Gastrocnemius medialis (tissue), 4 donors: ENCODE data around the gene LAMA3. TPM values are rescaled to one million over a fixed set of nuclear protein-coding genes. Genes with fewer than 3 reads are reported as not detected.

Experiments used
- ATAC-seq, 2 donors: fragments of 150-250 bp; one replicate each; pipeline ENCODE4 v1.9.1; 2016
- DNase-seq, 2 donors: peaks; one replicate each; pipeline ENCODE4 v3.0.0-alpha.2; 2019
- H3K27ac ChIP-seq, 4 donors: fragments of 200-600 bp; sonication (generic); 1 replicate in 1 of 4; 2 replicates in 3 of 4; pipeline ENCODE4 v1.5.1; 2016 to 2018; ENCODE audit warnings: mild to moderate bottlenecking in 2 of 4, moderate library complexity in 1 of 4
- H3K27me3 ChIP-seq, 3 donors: fragments of 200-600 bp; sonication (generic) in 2 of 3; 1 replicate in 1 of 3; 2 replicates in 2 of 3; pipeline versions ENCODE4 v1.5.1 to v1.6.0; 2016 to 2019; ENCODE audit warnings: mild to moderate bottlenecking in 1 of 3, moderate library complexity in 1 of 3
- H3K36me3 ChIP-seq, 2 donors: fragments of 200-600 bp; sonication (generic) in 1 of 2; one replicate each; pipeline ENCODE4 v1.5.1; 2017 to 2018
- H3K4me1 ChIP-seq, 2 donors: fragments of 200-600 bp; sonication (generic) in 1 of 2; one replicate each; pipeline ENCODE4 v1.5.1; 2016 to 2017; ENCODE audit warnings: mild to moderate bottlenecking in 2 of 2
- H3K4me3 ChIP-seq, 4 donors: fragments of 200-600 bp; sonication (generic) in 3 of 4; 1 replicate in 1 of 4; 2 replicates in 3 of 4; pipeline ENCODE4 v1.5.1; 2016 to 2019; ENCODE audit warnings: mild to moderate bottlenecking in 2 of 4
- H3K9me3 ChIP-seq, 3 donors: fragments of 200-600 bp; sonication (generic) in 2 of 3; 1 replicate in 1 of 3; 2 replicates in 2 of 3; pipeline ENCODE4 v1.5.1; 2016 to 2019
- POLR2A ChIP-seq, 2 donors: fragments of 450-650 bp; IDR thresholded peaks; one replicate each; pipeline ENCODE4 v1.6.1; 2017; ENCODE audit warnings: antibody characterized with exemption in 2 of 2, mild to moderate bottlenecking in 2 of 2, moderate library complexity in 2 of 2
- in situ Hi-C, 4 donors: fragments of 200-750 bp; cut with MboI; loops; one replicate each; pipeline versions ENCODE4 v1.15.0 to v1.8.0; 2017; ENCODE audit warnings: low sequenced_read_pairs in 4 of 4
- intact Hi-C: fragments of 100-400 bp; cut with DNase I; formaldehyde crosslinking; loops from one replicate; pipeline ENCODE4 v1.15.1; 2023; ENCODE audit warnings: low total_unique reads
- total RNA-seq, 4 donors: library from RNA; depleted of rRNA; stranded (reverse); fragments of >200 nt; gene quantifications; one replicate each; pipeline versions ENCODE4 v1.1.0 to v1.2.3, GENCODE V29; 2016
- TF ChIP-seq, protein P1 (sequence below), 5 experiments: fragments of 450-650 bp in 3 of 5; fragments of 200-600 bp in 2 of 5; sonication (generic) in 2 of 5; IDR thresholded peaks in 4 of 5; conservative IDR thresholded peaks in 1 of 5; 1 replicate in 4 of 5; 2 replicates in 1 of 5; pipeline ENCODE4 v1.5.1; 2016 to 2019; ENCODE audit warnings: antibody characterized with exemption in 5 of 5, mild to moderate bottlenecking in 3 of 5, moderate library complexity in 3 of 5

LAMA3 gene
- total RNA-seq, 4 donors from 2014 or later, result 1.1 to 5.3 (median 2.1) TPM

DNA sequence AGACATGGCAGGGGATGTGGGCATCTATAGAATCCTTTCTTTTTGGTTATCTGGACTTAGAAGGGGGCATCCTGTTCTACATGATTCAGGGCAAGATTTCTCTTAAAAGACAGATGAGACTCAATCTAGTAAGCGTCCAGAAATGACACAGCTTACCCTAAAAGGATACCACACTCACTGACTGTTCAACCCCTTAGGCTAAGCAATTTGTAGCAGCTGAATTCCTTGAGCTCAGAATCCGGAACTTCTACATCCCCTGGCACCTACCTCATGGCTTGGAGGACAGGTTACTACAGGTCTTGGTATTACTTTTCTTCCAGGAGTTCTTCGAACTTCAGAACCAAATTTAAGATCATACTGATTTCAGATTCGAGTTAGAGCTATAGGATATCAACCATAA is 138.4 kb downstream of the LAMA3 start:
- no peak for ATAC-seq
- Histone ChIP-seq H3K4me3 (no peak overlapping the region), H3K36me3 (no peaks in the 10 kb centered on the region), H3K4me1 (peaks cover 22 to 28% of the 10 kb centered on the region in 2 donors), H3K9me3 (no peaks in the 10 kb centered on the region), H3K27ac (peak overlapping the region in 1 of 4 donors; percentile 74), H3K27me3 (no peaks in the 10 kb centered on the region)
- no peak for DNase-seq
- TF ChIP-seq, protein P1, sequence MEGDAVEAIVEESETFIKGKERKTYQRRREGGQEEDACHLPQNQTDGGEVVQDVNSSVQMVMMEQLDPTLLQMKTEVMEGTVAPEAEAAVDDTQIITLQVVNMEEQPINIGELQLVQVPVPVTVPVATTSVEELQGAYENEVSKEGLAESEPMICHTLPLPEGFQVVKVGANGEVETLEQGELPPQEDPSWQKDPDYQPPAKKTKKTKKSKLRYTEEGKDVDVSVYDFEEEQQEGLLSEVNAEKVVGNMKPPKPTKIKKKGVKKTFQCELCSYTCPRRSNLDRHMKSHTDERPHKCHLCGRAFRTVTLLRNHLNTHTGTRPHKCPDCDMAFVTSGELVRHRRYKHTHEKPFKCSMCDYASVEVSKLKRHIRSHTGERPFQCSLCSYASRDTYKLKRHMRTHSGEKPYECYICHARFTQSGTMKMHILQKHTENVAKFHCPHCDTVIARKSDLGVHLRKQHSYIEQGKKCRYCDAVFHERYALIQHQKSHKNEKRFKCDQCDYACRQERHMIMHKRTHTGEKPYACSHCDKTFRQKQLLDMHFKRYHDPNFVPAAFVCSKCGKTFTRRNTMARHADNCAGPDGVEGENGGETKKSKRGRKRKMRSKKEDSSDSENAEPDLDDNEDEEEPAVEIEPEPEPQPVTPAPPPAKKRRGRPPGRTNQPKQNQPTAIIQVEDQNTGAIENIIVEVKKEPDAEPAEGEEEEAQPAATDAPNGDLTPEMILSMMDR (IDR thresholded peaks at IDR 0.05 in 4 of 5, conservative IDR thresholded peaks at IDR 0.05 in 1 of 5), result no peak
- TF ChIP-seq POLR2A (IDR thresholded peaks at IDR 0.05), result no peak
- intact Hi-C loops (loop anchor here (2.0 to 10.0 kb wide), 3 partner anchors 91 to 323 kb away; partner anchors contain the start of gene RMC1), in situ Hi-C loops (loop anchor here in 2 of 4 donors (10.0 kb wide), 2 partner anchors 57 to 87 kb away; no protein-coding TSS in a partner anchor)

DNA sequence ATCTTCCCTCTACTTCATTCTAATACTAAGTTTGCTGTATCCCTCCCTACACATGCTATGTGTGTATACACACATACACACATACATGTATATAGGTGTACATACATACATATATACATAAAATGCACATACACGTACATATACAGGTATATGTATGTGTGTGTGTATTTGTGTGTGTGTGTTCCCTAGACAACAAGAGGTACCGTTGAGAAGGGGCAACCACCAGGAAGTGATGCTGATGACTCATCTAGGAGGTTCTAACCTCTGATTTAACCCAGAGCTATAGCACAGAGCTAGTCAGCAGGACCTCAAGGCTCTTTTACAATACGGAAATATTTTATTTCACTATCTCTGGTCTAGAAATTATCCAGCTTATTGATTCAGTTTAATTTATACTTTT is 139.2 kb downstream of the LAMA3 start:
- intact Hi-C loops (loop anchor here (10.0 kb wide), 2 partner anchors 246 to 324 kb away; partner anchors contain the start of gene RMC1), in situ Hi-C loops (loop anchor here in 2 of 4 donors (10.0 kb wide), 2 partner anchors 56 to 86 kb away; no protein-coding TSS in a partner anchor)
- peaks cover 22 to 28% of the 10 kb centered on the region in 2 donors for H3K4me1 ChIP-seq
- H3K27me3 ChIP-seq, result no peaks in the 10 kb centered on the region
- TF ChIP-seq POLR2A (IDR thresholded peaks at IDR 0.05), result no peak
- TF ChIP-seq, protein P1 (IDR thresholded peaks at IDR 0.05 in 4 of 5, conservative IDR thresholded peaks at IDR 0.05 in 1 of 5), result no peak
- no peaks in the 10 kb centered on the region for H3K9me3 ChIP-seq
- H3K27ac ChIP-seq, result no peak overlapping the region
- H3K4me3 ChIP-seq, result no peak overlapping the region
- no peaks in the 10 kb centered on the region for H3K36me3 ChIP-seq
- ATAC-seq, result no peak
- DNase-seq, result no peak

DNA sequence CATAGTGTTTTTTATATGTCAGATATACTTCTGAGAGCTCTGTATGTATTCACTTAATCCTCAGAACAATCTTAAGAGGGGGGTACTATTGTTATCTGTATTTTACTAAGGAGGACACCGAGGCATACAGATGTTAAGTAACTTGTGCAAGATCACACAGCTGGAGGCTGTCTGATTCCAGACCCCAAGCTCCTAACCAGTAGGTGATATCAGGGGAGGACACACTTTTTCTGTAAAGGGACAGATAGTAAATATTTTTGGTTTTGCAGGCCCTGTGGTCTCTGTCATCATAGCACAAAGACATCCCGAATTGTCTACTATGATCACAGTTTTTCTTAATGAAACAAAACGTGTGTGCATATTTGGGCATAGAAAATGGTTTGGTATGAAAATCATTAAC is 143.7 kb downstream of the LAMA3 start:
- TF ChIP-seq POLR2A (IDR thresholded peaks at IDR 0.05), result no peak
- TF ChIP-seq, protein P1 (IDR thresholded peaks at IDR 0.05 in 4 of 5, conservative IDR thresholded peaks at IDR 0.05 in 1 of 5), result no peak
- intact Hi-C loops (loop anchor here (10.0 kb wide), 1 partner anchor 52 kb away; no protein-coding TSS in a partner anchor), in situ Hi-C loops (no loop called here)
- H3K4me3 ChIP-seq, result no peak overlapping the region
- H3K27me3 ChIP-seq, result no peaks in the 10 kb centered on the region
- H3K4me1 ChIP-seq, result no peaks in the 10 kb centered on the region
- H3K9me3 ChIP-seq, result no peaks in the 10 kb centered on the region
- H3K27ac ChIP-seq, result no peak overlapping the region
- no peak for ATAC-seq
- DNase-seq, result no peak
- H3K36me3 ChIP-seq, result no peaks in the 10 kb centered on the region

DNA sequence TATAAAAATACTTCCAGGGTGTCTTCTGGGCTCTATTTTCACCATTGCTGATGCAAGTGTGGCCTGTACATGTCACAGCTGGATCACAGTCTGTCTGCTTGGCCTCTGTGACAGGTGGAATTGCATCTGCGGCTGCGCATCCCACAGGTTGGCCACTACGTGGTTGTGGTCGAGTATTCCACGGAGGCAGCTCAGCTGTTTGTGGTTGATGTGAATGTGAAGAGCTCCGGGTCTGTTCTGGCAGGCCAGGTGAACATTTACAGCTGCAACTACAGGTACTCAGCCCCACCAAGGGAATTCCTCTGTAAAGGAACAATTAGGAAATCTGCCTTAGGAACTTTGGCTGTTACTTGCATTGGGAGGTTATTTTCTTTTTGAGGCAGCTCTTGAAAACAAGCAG is 144.5 kb downstream of the LAMA3 start:
- intact Hi-C loops (loop anchor here (10.0 kb wide), 1 partner anchor 51 kb away; no protein-coding TSS in a partner anchor), in situ Hi-C loops (no loop called here)
- Histone ChIP-seq H3K36me3 (no peaks in the 10 kb centered on the region), H3K27ac (no peak overlapping the region), H3K27me3 (no peaks in the 10 kb centered on the region), H3K4me1 (no peaks in the 10 kb centered on the region), H3K4me3 (no peak overlapping the region), H3K9me3 (no peaks in the 10 kb centered on the region)
- no peak for TF ChIP-seq POLR2A (IDR thresholded peaks at IDR 0.05)
- TF ChIP-seq, protein P1 (IDR thresholded peaks at IDR 0.05 in 4 of 5, conservative IDR thresholded peaks at IDR 0.05 in 1 of 5), result no peak
- DNase-seq (no peak), ATAC-seq (no peak)
